Astrocyte of the hippocampus (primary cell): ENCODE results near the gene TRAF3IP1.
A peak's percentile ranks its signal among the peaks of the same experiment; 100 is the strongest.
"Not testable (repeated sequence)": the region's sequence is repeated elsewhere in the genome, so short reads cannot be mapped to it uniquely, and the experiment has no call there.

Experiments
- DNase-seq: peaks from one replicate; pipeline ENCODE4 v3.0.0; 2011; ENCODE audit warnings: low read depth, low spot score

TRAF3IP1 gene

GRCh38 chr2:238320246-238320647 is at the start of gene TRAF3IP1:
TSS of gene TRAF3IP1 (plus strand) at chr2:238320518. CDS start at chr2:238320663, 145 bp downstream.
- peak; percentile 98 for DNase-seq

- no peak for DNase-seq
Measured at GRCh38 chr2:238270606-238271005, 49.7 kb upstream of the TRAF3IP1 start.

GRCh38 chr2:238271061-238271554 is 49.2 kb upstream of the TRAF3IP1 start:
- DNase-seq = no peak

GRCh38 chr2:238271686-238272085 is 48.6 kb upstream of the TRAF3IP1 start:
- DNase-seq = not testable (repeated sequence)

- no peak for DNase-seq
Measured at GRCh38 chr2:238272156-238272555, 48.2 kb upstream of the TRAF3IP1 start.

- not testable (repeated sequence) for DNase-seq
Measured at GRCh38 chr2:238273433-238273832, 46.9 kb upstream of the TRAF3IP1 start.

- DNase-seq = no peak
Measured at GRCh38 chr2:238274152-238274865, 46.0 kb upstream of the TRAF3IP1 start.

GRCh38 chr2:238277695-238278094 is 42.6 kb upstream of the TRAF3IP1 start:
- DNase-seq = peak; percentile 36

- no peak for DNase-seq
Measured at GRCh38 chr2:238278626-238279323, 41.5 kb upstream of the TRAF3IP1 start.

GRCh38 chr2:238279324-238279682 is 41.0 kb upstream of the TRAF3IP1 start:
- DNase-seq = no peak

GRCh38 chr2:238280083-238280825 is 40.1 kb upstream of the TRAF3IP1 start:
- no peak for DNase-seq

GRCh38 chr2:238281826-238282480 is 38.4 kb upstream of the TRAF3IP1 start:
- DNase-seq = no peak

GRCh38 chr2:238282861-238283738 is 37.2 kb upstream of the TRAF3IP1 start:
- DNase-seq = no peak

GRCh38 chr2:238284802-238285515 is 35.4 kb upstream of the TRAF3IP1 start:
- DNase-seq = no peak

GRCh38 chr2:238285653-238286082 is 34.6 kb upstream of the TRAF3IP1 start:
- peak; percentile 97 for DNase-seq

GRCh38 chr2:238286095-238286494 is 34.2 kb upstream of the TRAF3IP1 start:
- no peak for DNase-seq

- DNase-seq = peak; percentile 93
Measured at GRCh38 chr2:238286551-238286950, 33.8 kb upstream of the TRAF3IP1 start.

- DNase-seq = no peak
Measured at GRCh38 chr2:238286987-238287736, 33.2 kb upstream of the TRAF3IP1 start.
